ENCODE data around the gene ADA. TPM values are rescaled to one million over a fixed set of nuclear protein-coding genes. Genes with fewer than 3 reads are reported as not detected.

The ADA gene
- polyA plus RNA-seq, 1 of the 3 experiments (the other 2 are of a cell fraction): 25.7 TPM

GRCh38 chr20:44624152-44624551 is 27.3 kb downstream of the ADA start:
- WGBS (ENCODE audit: low lambda C conversion rate): 93% methylated on average over 2 of the region's 4 CpGs
- H3K27ac ChIP-seq (ENCODE audit: low read depth in 2 of 2, low read length in 1 of 2): no peak overlapping the region
- H3K4me2 ChIP-seq: no peak overlapping the region
- no peak for DNase-seq
- H3K36me3 ChIP-seq (replicated peaks in 1 of 2; ENCODE audit: control insufficient read depth in 1 of 2, insufficient read depth in 2 of 2, low read length in 1 of 2): peaks cover 12 to 29% of the 10 kb centered on the region in 2 experiments
- H4K20me1 ChIP-seq (ENCODE audit: insufficient read depth): no peaks in the 10 kb centered on the region
- no peaks in the 10 kb centered on the region for H3F3A ChIP-seq (replicated peaks; ENCODE audit: insufficient read depth)
- H3K4me1 ChIP-seq (ENCODE audit: control insufficient read depth in 1 of 2, insufficient read depth in 2 of 2, low read depth in 1 of 2, low read length in 1 of 2): no peaks in the 10 kb centered on the region; a peak in 1 of 4 replicates
- H3K79me2 ChIP-seq (ENCODE audit: insufficient read depth): no peaks in the 10 kb centered on the region
- POLR2A ChIA-PET: no interaction called here
- H3K4me3 ChIP-seq (ENCODE audit: low read depth in 2 of 2, low read length in 1 of 2): no peak overlapping the region
- no peaks in the 10 kb centered on the region for H3K9me3 ChIP-seq
- H3K9me2 ChIP-seq: no peaks in the 10 kb centered on the region
- TF ChIP-seq POLR2AphosphoS5 (IDR thresholded peaks at IDR 0.05; ENCODE audit: low read depth, low read length): no peak
- no peak for TF ChIP-seq FOSL2 (IDR thresholded peaks at IDR 0.05; ENCODE audit: borderline replicate concordance, low read depth)
- TF ChIP-seq TAF1 (IDR thresholded peaks at IDR 0.05; ENCODE audit: borderline replicate concordance, low read depth, low read length): no peak
- TF ChIP-seq, protein P1, sequence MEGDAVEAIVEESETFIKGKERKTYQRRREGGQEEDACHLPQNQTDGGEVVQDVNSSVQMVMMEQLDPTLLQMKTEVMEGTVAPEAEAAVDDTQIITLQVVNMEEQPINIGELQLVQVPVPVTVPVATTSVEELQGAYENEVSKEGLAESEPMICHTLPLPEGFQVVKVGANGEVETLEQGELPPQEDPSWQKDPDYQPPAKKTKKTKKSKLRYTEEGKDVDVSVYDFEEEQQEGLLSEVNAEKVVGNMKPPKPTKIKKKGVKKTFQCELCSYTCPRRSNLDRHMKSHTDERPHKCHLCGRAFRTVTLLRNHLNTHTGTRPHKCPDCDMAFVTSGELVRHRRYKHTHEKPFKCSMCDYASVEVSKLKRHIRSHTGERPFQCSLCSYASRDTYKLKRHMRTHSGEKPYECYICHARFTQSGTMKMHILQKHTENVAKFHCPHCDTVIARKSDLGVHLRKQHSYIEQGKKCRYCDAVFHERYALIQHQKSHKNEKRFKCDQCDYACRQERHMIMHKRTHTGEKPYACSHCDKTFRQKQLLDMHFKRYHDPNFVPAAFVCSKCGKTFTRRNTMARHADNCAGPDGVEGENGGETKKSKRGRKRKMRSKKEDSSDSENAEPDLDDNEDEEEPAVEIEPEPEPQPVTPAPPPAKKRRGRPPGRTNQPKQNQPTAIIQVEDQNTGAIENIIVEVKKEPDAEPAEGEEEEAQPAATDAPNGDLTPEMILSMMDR (IDR thresholded peaks at IDR 0.05): no peak
- CTCF ChIA-PET: interaction anchor here (1.4 kb wide), 1 partner anchor 14 kb away, joined by 5 read pairs; no protein-coding TSS in a partner anchor
- no peak overlapping the region for H2AFZ ChIP-seq (ENCODE audit: low read depth)
- no peaks in the 10 kb centered on the region for H3K27me3 ChIP-seq (ENCODE audit: insufficient read depth)
- no peak overlapping the region for H3K9ac ChIP-seq

GRCh38 chr20:44622501-44623270 is 28.8 kb downstream of the ADA start:
- TF ChIP-seq GABPA (IDR thresholded peaks at IDR 0.05; ENCODE audit: low read depth): no peak
- no peak for TF ChIP-seq MEF2A (IDR thresholded peaks at IDR 0.05; ENCODE audit: borderline replicate concordance, low read depth)
- no peak for TF ChIP-seq RXRA (IDR thresholded peaks at IDR 0.05; ENCODE audit: borderline replicate concordance, low read depth)
- no peak for TF ChIP-seq ELF1 (IDR thresholded peaks at IDR 0.05)
- no peak for TF ChIP-seq YY1 (IDR thresholded peaks at IDR 0.05; ENCODE audit: low read depth)
- TF ChIP-seq FOXJ3 (CRISPR knock-in tag; IDR thresholded peaks at IDR 0.05): no peak
- no peak for TF ChIP-seq EZH2phosphoT487 (IDR thresholded peaks at IDR 0.05; ENCODE audit: borderline replicate concordance, low read depth)
- TF ChIP-seq, protein P2, sequence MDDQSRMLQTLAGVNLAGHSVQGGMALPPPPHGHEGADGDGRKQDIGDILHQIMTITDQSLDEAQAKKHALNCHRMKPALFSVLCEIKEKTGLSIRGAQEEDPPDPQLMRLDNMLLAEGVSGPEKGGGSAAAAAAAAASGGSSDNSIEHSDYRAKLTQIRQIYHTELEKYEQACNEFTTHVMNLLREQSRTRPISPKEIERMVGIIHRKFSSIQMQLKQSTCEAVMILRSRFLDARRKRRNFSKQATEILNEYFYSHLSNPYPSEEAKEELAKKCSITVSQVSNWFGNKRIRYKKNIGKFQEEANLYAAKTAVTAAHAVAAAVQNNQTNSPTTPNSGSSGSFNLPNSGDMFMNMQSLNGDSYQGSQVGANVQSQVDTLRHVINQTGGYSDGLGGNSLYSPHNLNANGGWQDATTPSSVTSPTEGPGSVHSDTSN (IDR thresholded peaks at IDR 0.05): no peak
- TF ChIP-seq RCOR1 (IDR thresholded peaks at IDR 0.05; ENCODE audit: low read length): no peak
- TF ChIP-seq ZBTB33 (IDR thresholded peaks at IDR 0.05; ENCODE audit: borderline replicate concordance, low read depth): no peak
- no peak for TF ChIP-seq FOSL2 (IDR thresholded peaks at IDR 0.05; ENCODE audit: borderline replicate concordance, low read depth)
- TF ChIP-seq TCF12 (IDR thresholded peaks at IDR 0.05): no peak
- TF ChIP-seq RAD21 (IDR thresholded peaks at IDR 0.05; ENCODE audit: low read length): no peak
- WGBS (ENCODE audit: low lambda C conversion rate): 85% methylated on average over 16 of the region's 19 CpGs
- no peak overlapping the region for H3K9ac ChIP-seq

More at GRCh38 chr20:44622501-44623270, 28.8 kb downstream of the ADA start:
- Histone ChIP-seq H3K4me2 (no peak overlapping the region), H3K9me3 (no peaks in the 10 kb centered on the region), H3K27me3 (ENCODE audit: insufficient read depth) (no peaks in the 10 kb centered on the region), H3K27ac (ENCODE audit: low read depth in 2 of 2, low read length in 1 of 2) (no peak overlapping the region), H3K79me2 (ENCODE audit: insufficient read depth) (no peaks in the 10 kb centered on the region), H3K9me2 (no peaks in the 10 kb centered on the region), H3F3A (replicated peaks; ENCODE audit: insufficient read depth) (no peaks in the 10 kb centered on the region), H3K36me3 (replicated peaks in 1 of 2; ENCODE audit: control insufficient read depth in 1 of 2, insufficient read depth in 2 of 2, low read length in 1 of 2) (peaks cover 12 to 34% of the 10 kb centered on the region in 2 experiments), H4K20me1 (ENCODE audit: insufficient read depth) (no peaks in the 10 kb centered on the region), H3K4me3 (ENCODE audit: low read depth in 2 of 2, low read length in 1 of 2) (no peak overlapping the region), H3K4me1 (ENCODE audit: control insufficient read depth in 1 of 2, insufficient read depth in 2 of 2, low read depth in 1 of 2, low read length in 1 of 2) (no peaks in the 10 kb centered on the region), H2AFZ (ENCODE audit: low read depth) (no peak overlapping the region)
- CTCF ChIA-PET: interaction anchor here (1.0 to 1.3 kb wide), 2 partner anchors 10 to 13 kb away, joined by 3 to 4 read pairs; no protein-coding TSS in a partner anchor
- DNase-seq: no peak
- POLR2A ChIA-PET: no interaction called here

All from SK-N-SH (cell line).